Neural progenitor cell (in vitro differentiated cells): ENCODE results near the gene SPTBN4.

ENCODE experiments used
- CTCF ChIP-seq: fragments of 200-600 bp; sonication (generic); IDR thresholded peaks from 2 replicates; pipeline ENCODE4 v1.5.1; 2017; ENCODE audit warnings: antibody characterized with exemption, mild to moderate bottlenecking
- EZH2 ChIP-seq: fragments of 200-600 bp; sonication (generic); IDR thresholded peaks from 2 replicates; pipeline ENCODE4 v1.6.1; 2017; ENCODE audit warnings: antibody characterized with exemption, mild to moderate bottlenecking, moderate library complexity

GRCh38 chr19:40603071-40603388 lies 136.2 kb downstream of the SPTBN4 start:
- TF ChIP-seq CTCF: no peak
- TF ChIP-seq EZH2: no peak
